ENCODE results near the gene STC2. TPM values are rescaled to one million over a fixed set of nuclear protein-coding genes. Genes with fewer than 3 reads are reported as not detected.

Gene STC2
- total RNA-seq, 4 donors from 2014 or later: 0.72 to 7.6 (median 5.7) TPM

GRCh38 chr5:173340451-173340850 is 12.2 kb upstream of the STC2 start:
- no peaks in the 10 kb centered on the region for H3K36me3 ChIP-seq
- no peak for DNase-seq (ENCODE audit: low spot score in 2 of 2)
- no peak for TF ChIP-seq POLR2AphosphoS5 (IDR thresholded peaks at IDR 0.05)
- no peak for TF ChIP-seq CTCF (IDR thresholded peaks at IDR 0.05)
- no peak for TF ChIP-seq EP300 (IDR thresholded peaks at IDR 0.05)
- TF ChIP-seq POLR2A (IDR thresholded peaks at IDR 0.05): no peak
- H3K4me3 ChIP-seq: no peak overlapping the region
- H3K4me1 ChIP-seq: no peaks in the 10 kb centered on the region
- no peaks in the 10 kb centered on the region for H3K9me3 ChIP-seq
- no peaks in the 10 kb centered on the region for H3K27me3 ChIP-seq
- H3K27ac ChIP-seq: no peak overlapping the region
- WGBS: 82% methylated on average over 9 of the region's 9 CpGs

- H3K27ac ChIP-seq: no peak overlapping the region
- no peak overlapping the region for H3K4me3 ChIP-seq
- TF ChIP-seq POLR2AphosphoS5 (IDR thresholded peaks at IDR 0.05) (no peak), CTCF (IDR thresholded peaks at IDR 0.05) (no peak), EP300 (IDR thresholded peaks at IDR 0.05) (no peak), POLR2A (IDR thresholded peaks at IDR 0.05) (no peak)
- peak in 1 of 2 donors; percentile 54 for DNase-seq (ENCODE audit: low spot score in 2 of 2)
- H3K4me1 ChIP-seq: no peaks in the 10 kb centered on the region
- H3K9me3 ChIP-seq: no peaks in the 10 kb centered on the region
- H3K36me3 ChIP-seq: no peaks in the 10 kb centered on the region
- WGBS: 85% methylated on average over 11 of the region's 11 CpGs
- H3K27me3 ChIP-seq: peaks cover 3% of the 10 kb centered on the region
These were observed 11.1 kb upstream of the STC2 start for GRCh38 chr5:173339286-173339685.

GRCh38 chr5:173338380-173339015 is 10.3 kb upstream of the STC2 start:
- no peaks in the 10 kb centered on the region for H3K4me1 ChIP-seq
- DNase-seq (ENCODE audit: low spot score in 2 of 2): peak in 1 of 2 donors; percentile 64
- 76% methylated on average over 10 of the region's 10 CpGs for WGBS
- H3K27ac ChIP-seq: no peak overlapping the region
- no peak for TF ChIP-seq CTCF (IDR thresholded peaks at IDR 0.05)
- TF ChIP-seq EP300 (IDR thresholded peaks at IDR 0.05): no peak
- TF ChIP-seq POLR2AphosphoS5 (IDR thresholded peaks at IDR 0.05): no peak
- TF ChIP-seq POLR2A (IDR thresholded peaks at IDR 0.05): no peak
- H3K4me3 ChIP-seq: no peak overlapping the region
- peaks cover 3% of the 10 kb centered on the region for H3K27me3 ChIP-seq
- no peaks in the 10 kb centered on the region for H3K36me3 ChIP-seq
- H3K9me3 ChIP-seq: no peaks in the 10 kb centered on the region

GRCh38 chr5:173334808-173335207 is 6.6 kb upstream of the STC2 start:
- no peak for TF ChIP-seq POLR2AphosphoS5 (IDR thresholded peaks at IDR 0.05)

GRCh38 chr5:173333925-173334661 is 5.9 kb upstream of the STC2 start:
- TF ChIP-seq POLR2A (IDR thresholded peaks at IDR 0.05) (no peak), CTCF (IDR thresholded peaks at IDR 0.05) (no peak), EP300 (IDR thresholded peaks at IDR 0.05) (no peak), POLR2AphosphoS5 (IDR thresholded peaks at IDR 0.05) (no peak)
- no peak overlapping the region for H3K4me3 ChIP-seq
- no peaks in the 10 kb centered on the region for H3K9me3 ChIP-seq
- 86% methylated on average over 4 of the region's 4 CpGs for WGBS
- no peak for DNase-seq (ENCODE audit: low spot score in 2 of 2)
- no peaks in the 10 kb centered on the region for H3K36me3 ChIP-seq
- peaks cover 27% of the 10 kb centered on the region for H3K27me3 ChIP-seq
- peaks cover 9% of the 10 kb centered on the region for H3K4me1 ChIP-seq
- H3K27ac ChIP-seq: no peak overlapping the region

More at GRCh38 chr5:173334808-173335207, 6.6 kb upstream of the STC2 start:
- H3K9me3 ChIP-seq: no peaks in the 10 kb centered on the region
- 82% methylated on average over 2 of the region's 2 CpGs for WGBS
- no peak overlapping the region for H3K27ac ChIP-seq
- no peaks in the 10 kb centered on the region for H3K36me3 ChIP-seq
- H3K4me3 ChIP-seq: no peak overlapping the region
- DNase-seq (ENCODE audit: low spot score in 2 of 2): no peak
- H3K4me1 ChIP-seq: peaks cover 2% of the 10 kb centered on the region
- H3K27me3 ChIP-seq: peaks cover 19% of the 10 kb centered on the region
